GM10847 (cell line): ENCODE data around the gene PCP4L1.

Source experiments
- POLR2A ChIP-seq: IDR thresholded peaks from 2 replicates; pipeline ENCODE4 v1.6.1; 2011; ENCODE audit not compliant: insufficient read length; ENCODE audit errors: extremely low read depth

Gene PCP4L1

DNA sequence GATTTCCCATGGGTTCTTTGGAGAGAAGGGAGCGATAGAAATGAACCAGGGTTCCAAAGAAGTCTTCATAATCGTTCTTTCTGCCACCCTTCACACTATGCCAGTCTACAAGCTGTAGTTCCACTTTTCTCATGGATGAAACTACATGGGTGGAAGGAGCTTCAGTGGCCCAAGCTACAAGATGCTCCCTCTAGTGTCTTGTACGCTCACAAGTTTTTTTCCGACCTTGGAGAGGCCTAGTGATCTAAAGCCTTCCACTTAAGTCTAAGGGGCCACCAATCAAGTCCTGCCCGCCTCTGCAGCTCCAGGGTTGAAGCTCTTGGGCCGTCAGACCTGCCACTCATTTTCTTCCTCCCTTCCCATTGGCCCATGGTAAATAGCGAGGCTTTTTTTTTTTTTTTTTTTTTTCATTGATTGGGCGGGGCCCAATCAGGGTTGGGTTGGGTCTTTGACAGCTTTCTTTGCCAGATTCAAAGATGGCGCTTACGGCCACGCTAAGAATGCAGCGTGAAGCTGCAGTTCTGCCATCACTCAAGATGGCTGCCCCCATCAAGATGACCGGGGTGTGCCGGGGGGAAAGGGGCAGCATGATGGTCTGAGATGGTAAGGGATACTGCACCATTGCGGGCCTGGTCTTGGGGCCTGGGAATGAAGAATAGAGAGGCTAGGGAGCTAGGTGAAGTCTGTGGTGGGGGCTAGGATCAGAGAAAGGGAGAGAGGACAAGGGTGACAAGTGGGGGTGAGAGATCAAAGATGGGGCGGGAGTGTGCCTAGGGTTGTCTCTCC lies 32.8 kb upstream of the PCP4L1 start, which contains the start of gene TOMM40L:
Gene TOMM40L, plus strand, starts transcription at position 527 of the 786 bp plus-strand sequence. CDS start 430 bp downstream, outside the sequence.
- peak; percentile 44 for TF ChIP-seq POLR2A

DNA sequence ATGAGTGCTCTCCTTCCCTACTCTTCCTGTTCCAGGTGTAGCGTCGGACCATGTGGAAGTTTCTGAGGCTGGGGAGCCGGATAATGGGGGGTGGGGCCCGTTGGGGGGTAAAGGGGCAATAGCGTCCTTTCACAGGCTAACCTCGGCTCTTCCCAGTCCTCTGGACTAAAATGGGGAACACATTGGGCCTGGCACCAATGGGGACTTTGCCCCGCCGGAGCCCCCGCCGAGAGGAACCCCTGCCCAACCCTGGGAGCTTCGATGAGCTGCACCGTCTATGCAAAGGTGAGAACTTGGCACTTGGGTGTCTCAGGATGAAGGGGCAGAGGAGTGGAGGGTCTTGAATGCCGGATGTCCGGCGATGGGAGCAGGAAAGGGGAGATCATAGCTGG lies 32.2 kb upstream of the PCP4L1 start:
- TF ChIP-seq POLR2A = no peak

DNA sequence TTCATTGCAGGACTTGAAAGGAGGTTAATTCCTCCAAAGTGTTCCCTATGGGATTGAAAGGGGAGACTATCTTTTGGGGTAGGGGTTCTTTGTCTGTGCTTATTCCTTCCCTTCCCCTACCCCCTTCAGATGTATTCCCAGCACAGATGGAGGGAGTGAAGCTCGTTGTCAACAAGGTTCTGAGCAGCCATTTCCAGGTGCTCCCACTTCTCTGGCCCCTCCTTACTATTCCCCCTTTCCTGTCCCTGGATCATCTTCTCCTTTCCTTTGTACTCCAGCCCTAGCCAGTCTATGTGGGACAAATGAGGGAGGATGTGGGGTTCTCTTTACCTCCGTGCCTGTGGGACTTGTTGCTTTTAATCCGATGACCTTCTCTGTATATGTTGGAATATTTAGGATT lies 31.8 kb upstream of the PCP4L1 start:
- no peak for TF ChIP-seq POLR2A

DNA sequence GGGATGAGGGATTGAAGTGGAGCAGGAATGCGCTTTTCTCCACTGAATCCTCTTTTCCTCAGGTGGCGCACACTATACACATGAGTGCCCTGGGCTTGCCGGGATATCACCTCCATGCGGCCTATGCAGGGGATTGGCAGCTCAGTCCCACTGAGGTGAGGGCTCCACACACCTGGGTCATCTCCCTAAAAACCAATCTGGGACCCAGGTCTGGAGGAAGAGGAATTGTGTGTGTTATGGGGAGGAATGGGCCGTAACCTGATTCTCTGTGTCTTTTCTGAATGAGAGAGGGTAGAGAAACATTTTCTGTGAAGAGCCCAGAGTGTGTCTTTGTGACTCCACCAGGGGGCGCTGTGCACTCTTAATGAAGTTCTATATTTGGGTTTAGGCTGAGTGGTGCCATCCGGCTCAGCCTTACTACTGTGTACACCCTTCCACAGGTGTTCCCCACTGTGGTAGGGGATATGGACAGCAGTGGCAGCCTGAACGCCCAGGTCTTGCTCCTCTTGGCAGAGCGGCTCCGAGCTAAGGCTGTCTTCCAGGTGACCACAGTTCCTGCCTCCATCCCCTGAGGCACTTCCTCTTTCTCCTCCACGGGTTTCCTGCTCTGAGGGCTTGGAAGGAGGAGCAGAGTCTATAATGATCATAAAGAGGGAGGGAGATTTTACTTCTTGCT lies 31.2 kb upstream of the PCP4L1 start:
- no peak for TF ChIP-seq POLR2A

DNA sequence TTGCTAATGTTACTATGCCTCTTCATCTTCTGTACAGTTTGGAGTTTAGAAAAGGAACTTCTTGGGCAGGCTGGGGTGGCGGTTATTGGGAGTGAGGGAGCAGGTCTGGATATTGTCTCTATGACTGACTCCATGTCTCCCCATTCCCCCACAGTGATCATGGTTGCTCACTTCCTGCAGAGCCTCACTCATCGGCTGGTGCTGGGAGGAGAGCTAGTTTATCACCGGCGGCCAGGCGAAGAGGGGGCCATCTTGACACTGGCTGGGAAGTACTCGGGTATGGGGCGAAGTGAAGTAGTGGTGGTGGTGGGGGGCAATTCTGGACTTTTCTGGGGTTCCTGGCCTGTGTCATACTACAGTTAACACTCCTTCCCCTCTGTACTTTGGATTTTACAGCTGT lies 30.5 kb upstream of the PCP4L1 start:
- TF ChIP-seq POLR2A = no peak

DNA sequence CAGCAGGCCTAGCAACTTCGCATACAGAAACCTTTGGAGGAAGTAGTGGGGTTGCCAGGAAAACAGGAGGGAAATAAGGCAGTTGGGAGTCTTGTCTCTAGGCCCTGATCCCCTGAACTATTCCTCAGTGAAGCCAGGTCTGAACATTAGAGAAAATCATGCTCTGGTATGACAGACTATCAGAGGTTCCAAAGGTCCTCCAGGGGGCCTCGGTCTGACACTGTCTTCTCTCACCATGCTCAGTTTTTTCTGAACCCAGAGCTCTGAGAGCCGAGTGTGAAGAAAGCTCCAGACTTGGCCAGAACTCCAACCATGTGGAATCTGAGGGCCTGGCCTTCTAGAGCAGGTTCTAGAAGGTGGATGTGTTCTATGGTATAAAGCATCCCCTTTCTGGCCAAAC lies 28.6 kb upstream of the PCP4L1 start:
- no peak for TF ChIP-seq POLR2A

DNA sequence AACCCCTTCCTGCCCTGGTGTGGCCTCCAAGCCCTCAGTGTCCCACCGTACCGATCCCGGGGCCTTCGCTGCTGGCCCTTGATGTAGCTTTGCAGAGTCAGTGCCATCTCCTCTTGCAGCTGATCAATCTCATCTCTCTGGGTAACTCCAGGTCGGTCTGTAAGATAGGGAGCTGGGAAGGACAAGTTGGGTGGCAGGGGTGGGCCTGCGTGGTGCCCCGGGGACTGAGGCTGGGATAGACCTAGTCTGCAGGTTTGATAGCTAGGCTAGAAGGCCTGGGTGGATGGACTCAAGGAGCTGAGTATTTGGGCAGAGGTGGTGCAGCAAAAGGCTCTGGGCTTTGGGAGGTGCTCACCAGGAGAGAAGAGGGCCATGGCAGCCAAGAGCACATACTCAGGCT lies 27.8 kb upstream of the PCP4L1 start:
- TF ChIP-seq POLR2A = no peak

DNA sequence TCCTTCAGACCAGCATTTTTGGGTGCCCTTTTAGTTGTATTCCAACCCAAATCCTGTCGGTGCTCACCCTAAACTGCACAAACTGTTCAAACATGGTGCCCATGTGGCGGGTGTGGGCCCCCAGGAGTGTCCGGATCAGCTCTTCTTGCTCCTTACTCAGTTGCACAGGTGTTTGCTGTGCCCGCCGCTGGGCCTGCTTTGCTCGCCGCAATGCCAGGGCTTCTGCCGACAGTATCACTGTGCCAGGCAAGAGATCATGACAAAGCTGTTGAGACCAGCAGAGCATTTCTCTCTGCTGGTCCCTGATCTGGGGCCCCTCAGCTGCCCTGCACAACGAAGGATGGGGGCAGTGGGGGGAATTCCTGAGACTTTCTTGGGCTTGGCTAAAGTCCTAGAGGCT lies 25.4 kb upstream of the PCP4L1 start:
- TF ChIP-seq POLR2A = no peak

DNA sequence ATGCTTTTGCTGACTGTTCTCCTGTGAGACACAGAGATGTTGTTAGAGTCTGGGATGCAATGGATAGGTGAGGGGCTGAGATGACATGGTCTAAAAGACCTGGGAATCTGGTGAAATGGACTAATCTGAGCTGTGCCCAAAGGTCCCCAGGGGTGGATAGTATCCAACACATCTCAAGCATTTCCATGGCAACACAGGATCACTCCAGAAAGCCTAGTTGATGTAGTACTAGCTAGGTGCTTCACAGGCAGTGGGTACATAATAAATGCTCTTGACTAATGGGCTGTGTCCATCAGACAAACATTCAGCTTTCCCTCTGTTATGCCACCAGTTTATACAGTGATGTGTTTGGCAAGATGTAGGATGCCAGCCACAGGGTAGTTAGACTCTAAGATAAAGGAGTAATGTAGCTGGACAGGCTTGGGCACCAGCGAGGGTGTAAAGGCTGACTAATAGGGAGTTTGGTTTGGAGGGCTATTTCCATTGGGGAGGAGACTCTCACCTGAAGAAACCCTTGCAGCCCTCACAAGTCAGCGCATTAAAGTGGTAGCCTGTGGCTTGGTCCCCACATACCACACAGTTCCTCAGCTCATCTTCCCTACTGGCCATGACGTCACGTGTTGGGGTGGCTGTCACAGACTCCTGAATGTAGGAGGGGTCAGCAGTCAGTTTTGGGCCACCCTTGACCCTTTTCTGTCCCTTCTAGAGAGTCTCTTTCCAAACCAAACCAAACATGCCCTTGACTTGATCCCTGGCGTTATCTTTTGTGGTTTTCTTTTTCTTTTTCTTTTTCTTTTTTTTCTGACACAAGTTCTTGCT lies 22.4 kb upstream of the PCP4L1 start:
- no peak for TF ChIP-seq POLR2A

DNA sequence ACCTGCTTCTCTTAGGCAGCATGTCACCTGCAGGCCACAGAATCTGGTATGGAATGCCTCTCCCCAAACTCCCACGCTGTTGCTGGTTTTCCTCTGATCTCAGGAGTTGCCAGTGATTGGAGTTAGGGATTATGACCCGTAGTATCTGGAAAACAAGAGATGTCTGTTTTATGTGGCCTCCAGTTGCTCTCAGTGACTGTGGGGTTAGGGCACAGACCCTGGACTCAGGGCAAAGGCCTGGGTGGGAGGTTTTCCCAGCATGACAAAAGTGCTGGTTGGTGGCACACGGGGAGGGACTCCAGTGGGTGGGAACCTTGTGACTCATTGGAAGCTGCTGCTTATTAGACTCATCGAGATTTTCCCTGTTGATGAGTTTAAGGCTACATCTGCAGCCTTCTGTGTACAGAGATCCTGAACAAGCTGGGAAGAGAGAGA lies 20.5 kb upstream of the PCP4L1 start, which contains the start of gene NR1I3:
Gene NR1I3, minus strand, starts transcription at position 165 of the 435 bp plus-strand sequence. CDS start 1,638 bp downstream, outside the sequence.
- no peak for TF ChIP-seq POLR2A

DNA sequence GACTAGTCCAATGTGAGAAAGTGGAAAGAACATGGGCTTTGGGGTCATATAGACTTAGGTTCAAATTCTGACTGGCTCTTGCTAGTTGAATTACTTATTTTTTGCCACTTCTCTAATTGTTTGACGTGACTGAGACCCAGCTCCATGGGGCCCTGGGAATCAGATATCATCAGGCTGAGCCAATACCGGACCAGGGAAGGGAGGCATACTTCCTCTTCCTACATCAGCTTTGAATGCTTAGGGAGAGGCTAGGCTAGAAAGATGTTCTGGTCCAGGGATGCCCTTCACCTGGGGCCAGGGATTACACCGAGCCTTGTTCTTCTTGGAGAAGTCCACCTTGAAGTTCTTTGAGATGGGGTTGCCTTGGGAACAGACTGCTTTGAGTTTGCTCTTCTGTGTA lies 16.9 kb upstream of the PCP4L1 start:
- no peak for TF ChIP-seq POLR2A

DNA sequence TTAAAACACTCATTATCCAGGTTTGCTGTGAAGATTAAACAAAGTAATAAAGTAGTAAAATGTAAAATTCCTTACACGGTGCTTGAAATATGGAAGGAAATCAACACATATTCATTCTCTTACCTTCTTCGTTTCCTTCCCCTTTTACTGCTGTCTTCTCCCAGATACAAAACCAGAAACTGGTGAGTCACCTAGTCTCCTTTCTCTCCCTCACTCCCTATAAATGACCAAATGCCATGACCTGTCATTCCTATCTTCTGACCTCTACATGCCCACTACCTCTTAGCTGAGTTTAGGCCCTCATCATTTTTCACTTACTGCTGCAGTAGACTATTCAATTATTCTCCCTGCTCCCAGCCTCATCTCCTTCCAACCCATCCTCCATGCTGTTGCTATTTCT lies 16.2 kb upstream of the PCP4L1 start:
- no peak for TF ChIP-seq POLR2A

DNA sequence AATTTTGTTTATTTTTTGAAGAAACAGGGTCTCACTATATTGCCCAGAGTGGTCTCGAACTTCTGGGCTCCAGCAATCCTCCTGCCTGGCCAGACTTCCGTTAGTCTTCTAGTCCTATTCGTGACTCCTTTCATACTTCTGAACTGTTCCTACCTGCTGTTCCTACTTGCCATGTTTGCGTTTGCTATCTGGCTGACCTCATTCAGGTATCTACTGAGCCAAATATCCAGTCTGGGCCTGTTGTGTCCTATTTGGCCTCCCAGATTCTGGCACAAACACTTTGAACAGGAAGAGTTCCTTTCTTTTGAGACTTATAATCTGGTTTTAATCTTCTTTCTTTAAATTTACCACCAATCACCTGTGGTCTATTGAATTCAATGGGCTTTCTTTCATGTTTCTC lies 13.7 kb upstream of the PCP4L1 start:
- TF ChIP-seq POLR2A = no peak

DNA sequence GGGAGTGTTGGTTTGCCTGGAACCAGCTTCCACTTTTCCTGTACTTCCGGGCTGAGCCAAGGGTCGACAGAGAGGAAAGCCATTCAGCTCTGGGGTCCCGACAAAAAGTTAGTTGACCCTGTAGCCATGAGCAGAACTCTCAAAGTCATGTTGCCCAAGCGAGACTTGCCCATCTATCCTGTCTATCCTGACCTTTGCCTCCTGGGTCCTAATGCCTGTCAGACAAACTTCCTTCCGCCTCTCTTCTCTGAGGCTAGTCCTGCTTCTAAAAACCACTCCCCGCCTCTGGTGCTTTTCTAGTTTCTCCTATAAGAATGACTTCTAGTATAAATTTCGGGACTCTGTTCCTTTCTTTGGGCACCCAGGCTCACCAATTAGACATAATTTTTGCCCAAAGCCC lies 7.7 kb upstream of the PCP4L1 start:
- no peak for TF ChIP-seq POLR2A

DNA sequence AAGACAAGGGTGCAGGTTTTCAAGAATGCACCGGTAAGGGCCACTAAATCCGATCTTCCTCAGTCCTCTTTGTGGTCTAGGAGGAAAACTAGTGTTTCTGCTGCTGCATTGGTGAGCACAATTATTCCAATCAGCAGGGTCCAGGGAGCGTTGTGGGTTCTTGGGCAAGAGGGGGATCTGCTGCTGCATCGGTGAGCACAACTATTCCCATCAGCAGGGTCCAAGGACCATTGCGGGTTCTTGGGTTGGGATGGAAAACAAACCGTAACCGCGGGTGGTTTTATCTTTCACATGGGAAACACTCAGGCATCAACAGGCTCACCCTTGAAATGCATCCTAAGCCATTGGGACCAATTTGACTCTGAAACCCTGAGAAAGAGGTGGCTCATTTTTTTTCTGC lies 7.0 kb upstream of the PCP4L1 start:
- TF ChIP-seq POLR2A = no peak

DNA sequence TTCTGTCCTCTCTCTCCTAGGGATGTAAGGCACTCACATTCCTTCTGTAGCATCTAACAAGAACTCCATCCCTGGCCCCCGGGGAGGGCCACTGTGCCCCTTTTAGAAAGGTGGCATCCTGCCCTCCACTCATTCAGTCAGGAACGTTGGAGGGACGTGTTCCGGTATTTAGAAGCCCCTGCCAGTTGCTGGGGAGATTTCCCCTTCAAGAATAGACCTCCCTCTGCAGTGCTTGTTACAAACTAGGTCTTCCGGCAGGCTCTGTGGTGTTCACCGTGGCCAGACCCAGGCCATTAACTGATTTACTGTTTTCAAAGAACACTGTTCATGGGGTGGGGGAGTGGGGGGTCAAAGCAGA lies 779 bp downstream of the PCP4L1 start:
- no peak for TF ChIP-seq POLR2A
